GM19239 (cell line): ENCODE data around the gene STARD10.

Source experiments
- DNase-seq: peaks from one replicate; pipeline ENCODE4 v3.0.0; 2011; ENCODE audit warnings: low spot score; ENCODE audit not compliant: insufficient read length
- FAIRE-seq: peaks from 2 replicates; lab custom pipeline; 2011; peaks lifted over from hg19 to GRCh38; lab: Jason Lieb, UNC

Gene STARD10

GRCh38 chr11:72716788-72717435 is 76.9 kb downstream of the STARD10 start:
- FAIRE-seq (no peak), DNase-seq (no peak)

DNA sequence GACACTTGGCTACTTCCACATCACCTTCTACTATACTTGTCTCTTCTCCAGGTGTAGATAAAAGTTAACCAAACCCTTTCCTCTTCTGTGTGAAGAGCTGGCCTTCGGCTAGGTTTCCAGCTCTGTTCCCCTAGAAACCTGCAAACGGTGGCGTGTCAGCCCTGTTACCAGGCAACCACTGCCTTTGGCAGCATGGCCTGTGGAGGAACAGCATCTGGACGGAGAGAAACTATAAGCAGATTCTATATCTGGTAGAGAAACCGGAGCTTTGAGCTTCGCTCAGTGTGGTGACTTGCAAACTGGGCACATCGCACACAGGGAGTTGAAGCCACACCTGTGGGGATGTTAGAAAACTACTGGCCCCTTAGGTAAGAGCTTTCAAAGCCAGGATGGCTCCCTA is 77.6 kb downstream of the STARD10 start:
- FAIRE-seq (no peak), DNase-seq (no peak)

- DNase-seq: no peak
- FAIRE-seq: no peak
Observed at GRCh38 chr11:72712841-72713240, 81.0 kb downstream of the STARD10 start.

DNA sequence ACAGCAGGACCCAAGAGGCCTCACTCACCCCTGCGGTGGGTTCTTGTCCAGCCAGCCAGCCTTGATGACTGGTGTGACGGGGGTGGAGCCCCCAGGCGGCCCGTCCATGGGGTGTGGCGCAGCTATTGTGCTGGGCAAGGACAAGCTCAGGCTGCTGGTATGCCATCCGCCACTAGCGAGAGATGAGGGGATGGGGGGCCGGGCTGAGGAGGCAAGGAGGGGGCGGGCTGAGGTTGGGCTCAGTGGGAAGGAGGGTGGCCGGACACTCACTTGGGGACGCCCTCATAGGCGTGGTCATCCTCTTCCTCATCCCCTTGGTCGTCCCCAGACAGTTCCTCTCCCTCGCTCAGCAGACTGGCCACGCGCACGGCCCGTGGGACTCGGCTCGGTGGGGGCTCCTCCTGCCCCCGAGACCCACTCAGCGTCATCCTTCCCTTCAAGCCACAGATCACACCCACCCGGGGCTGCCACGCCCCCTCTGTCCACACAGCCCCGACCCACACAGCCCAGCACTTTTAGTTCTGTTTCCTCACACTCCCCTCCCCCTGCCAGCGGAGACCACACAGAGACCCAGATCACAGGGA is 81.6 kb downstream of the STARD10 start:
- DNase-seq: no peak

DNA sequence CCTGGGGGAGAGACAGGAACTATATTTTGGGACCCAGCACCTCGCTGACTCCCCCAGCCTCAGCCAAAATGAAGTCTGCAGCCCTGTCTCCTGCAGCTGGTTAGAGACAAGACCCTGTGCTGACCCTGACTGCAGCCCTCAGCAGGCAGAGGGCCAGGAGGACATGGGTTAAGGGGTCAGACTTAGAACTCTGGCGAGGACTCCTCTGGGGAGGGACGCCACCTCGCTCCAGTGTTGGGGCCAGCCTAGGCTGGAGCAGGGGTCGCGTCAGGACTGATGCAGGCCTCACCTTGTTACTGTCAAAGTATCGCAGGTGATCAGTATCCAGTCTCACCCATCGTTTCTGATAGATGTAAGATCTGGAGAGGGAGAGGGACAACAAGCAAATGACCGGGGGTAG is 82.7 kb downstream of the STARD10 start:
- FAIRE-seq (no peak), DNase-seq (no peak)

More for the DNA sequence above, 81.6 kb downstream of the STARD10 start:
- no peak for FAIRE-seq

- FAIRE-seq (no peak), DNase-seq (no peak)
Observed at GRCh38 chr11:72710278-72710677, 83.6 kb downstream of the STARD10 start.

DNA sequence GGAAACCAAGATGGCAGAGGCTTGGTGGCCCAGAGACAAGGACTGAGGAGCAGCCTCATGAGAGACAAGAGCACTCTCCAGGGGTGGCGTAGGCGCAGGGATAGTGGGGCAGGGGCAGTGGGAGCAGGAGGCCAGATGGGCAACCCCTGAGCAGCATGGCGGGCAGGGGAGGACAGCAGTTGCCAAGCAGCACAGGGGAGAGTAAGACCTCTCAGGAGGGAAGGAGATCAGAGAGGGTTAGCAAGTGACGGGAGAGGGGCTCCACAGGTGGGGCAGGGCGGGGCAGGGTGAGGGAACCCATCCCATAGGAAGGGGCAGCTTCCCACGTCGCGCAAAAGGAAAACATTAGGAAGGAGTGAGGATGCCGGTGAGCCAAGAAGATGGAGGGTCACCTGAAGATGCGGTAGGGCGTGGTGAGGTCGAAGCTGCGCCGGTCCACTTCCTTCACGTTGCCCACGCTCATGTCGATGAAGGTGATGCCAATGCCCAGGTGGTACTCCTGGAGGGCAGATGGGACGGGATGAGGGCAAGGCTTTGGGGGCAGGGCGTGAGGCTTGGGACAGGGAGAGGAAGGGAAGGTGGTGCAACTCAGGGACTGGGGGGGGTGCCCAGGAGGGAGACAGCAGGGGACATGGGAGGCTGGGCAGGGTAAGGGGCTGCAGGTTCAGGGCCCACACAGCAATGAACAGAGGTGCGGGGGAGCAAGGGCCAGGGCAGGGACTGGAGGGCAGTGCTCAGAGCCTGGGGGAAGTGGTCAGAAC is 84.2 kb downstream of the STARD10 start:
- no peak for DNase-seq
- FAIRE-seq: no peak

- no peak for FAIRE-seq
- DNase-seq: no peak
Observed at GRCh38 chr11:72707032-72707431, 86.8 kb downstream of the STARD10 start.

- DNase-seq (no peak), FAIRE-seq (no peak)
Observed at GRCh38 chr11:72706579-72706978, 87.3 kb downstream of the STARD10 start.

DNA sequence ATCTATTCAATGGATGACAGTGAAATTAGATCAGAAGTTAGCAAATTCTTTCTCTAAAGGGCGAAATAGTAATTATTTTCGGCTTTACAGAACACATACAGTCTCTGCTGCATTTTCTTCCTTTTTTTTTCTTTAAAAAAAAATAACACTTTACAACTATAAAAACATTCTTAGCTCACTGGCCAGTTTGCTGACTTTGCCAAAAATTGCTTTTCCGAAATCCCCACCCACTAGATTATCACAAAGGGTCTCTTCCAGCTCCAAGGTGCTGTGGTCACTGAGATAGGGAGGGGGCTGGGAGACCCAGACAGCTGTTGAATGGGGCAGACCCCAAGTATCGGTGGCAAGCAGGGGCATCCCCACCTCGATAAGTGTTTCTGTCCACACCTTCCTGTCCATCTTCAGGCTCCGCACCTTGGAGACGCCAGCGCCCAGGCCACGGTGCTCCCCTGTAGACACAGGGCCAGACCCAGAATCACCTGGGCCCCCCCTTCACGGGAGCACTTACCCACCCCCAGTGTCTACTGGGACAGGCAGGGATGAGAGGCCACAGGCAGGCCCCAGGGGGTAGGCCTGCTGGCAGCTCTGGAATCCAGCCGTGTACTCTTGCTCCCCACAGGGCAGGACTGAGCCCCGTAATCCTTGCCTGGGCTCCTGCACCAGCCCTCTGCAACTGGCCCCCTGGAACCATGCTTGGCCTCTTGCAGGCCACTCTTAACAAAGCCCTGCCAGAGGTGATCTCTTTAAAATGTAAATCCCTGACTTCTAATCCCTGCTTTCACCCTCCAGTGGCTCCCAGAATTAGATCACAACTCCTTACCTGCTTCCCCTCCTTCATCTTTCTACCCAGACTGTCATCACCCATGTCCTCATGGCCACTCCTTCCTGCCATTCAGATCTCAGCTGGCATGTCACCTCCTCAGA is 88.1 kb downstream of the STARD10 start:
- FAIRE-seq (no peak), DNase-seq (no peak)

DNA sequence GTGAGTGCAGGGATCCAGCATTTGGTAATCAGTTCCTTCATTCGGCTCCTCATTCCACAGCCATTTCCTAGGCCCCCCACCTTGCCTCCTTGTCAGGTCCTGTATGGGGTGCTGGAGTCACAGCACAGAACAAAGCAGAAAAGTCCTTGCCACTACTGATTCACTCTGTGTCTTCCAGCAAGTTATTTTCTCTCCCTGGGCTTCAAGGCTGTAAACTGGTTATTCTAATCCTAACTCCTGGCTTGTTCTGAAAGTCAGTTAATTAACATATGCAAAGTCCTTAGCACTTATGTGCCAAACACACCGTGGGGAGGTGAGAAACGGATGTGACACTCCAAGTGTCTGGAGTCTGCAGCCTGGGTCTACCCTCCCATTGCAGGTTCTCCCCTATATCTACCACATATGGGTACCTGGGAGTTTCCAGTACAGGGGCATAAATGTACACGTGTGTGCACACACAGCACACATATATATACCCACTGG is 89.0 kb downstream of the STARD10 start:
- DNase-seq: no peak
- FAIRE-seq: no peak
